ENCODE results near the gene CACNA1G. TPM values are rescaled to one million over a fixed set of nuclear protein-coding genes. Genes with fewer than 3 reads are reported as not detected.

Gene CACNA1G
- total RNA-seq, 1 donor from 2014 or later = 1.6 TPM

DNA sequence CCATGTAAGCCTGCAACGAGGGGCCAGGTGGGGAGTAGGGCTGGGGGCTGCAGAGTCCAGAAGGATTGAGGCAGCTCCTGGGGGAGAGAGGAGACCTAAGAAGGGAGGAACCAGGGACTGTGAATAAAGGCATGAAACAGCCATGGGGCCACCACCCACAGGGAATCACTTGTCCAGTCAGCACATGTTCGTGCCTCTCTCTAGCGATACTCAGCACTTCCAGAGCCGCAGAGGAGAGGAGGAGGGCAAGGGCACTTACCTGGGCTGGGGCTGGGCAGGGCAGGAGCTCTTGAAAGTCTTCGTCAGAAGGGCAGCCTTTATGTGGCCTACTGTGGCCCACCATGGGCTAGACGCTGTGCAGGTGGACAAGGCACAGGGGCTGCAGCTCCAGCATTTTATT lies 24.2 kb downstream of the CACNA1G start:
- Histone ChIP-seq H3K4me3 (no peak overlapping the region), H3K27ac (no peak overlapping the region), H3K4me2 (no peak overlapping the region), H4K20me1 (ENCODE audit: low read depth) (no peaks in the 10 kb centered on the region), H3K27me3 (no peaks in the 10 kb centered on the region), H3F3A (ENCODE audit: low read depth) (peaks cover 7% of the 10 kb centered on the region), H3K4me1 (peaks cover 29% of the 10 kb centered on the region), H2AFZ (replicated peaks) (no peak overlapping the region), H3K36me3 (no peaks in the 10 kb centered on the region), H3K79me2 (ENCODE audit: low read depth) (no peaks in the 10 kb centered on the region), H3K9ac (no peak overlapping the region), H3K9me3 (ENCODE audit: low read depth) (no peaks in the 10 kb centered on the region)
- H3K4me3 Mint-ChIP-seq = no peak overlapping the region
- no peak for DNase-seq (ENCODE audit: low spot score)
- peaks cover 5% of the 10 kb centered on the region for H3K27me3 Mint-ChIP-seq (ENCODE audit: insufficient read depth, low read depth)
- no peaks in the 10 kb centered on the region for H3K9me3 Mint-ChIP-seq
- TF ChIP-seq, protein P1, sequence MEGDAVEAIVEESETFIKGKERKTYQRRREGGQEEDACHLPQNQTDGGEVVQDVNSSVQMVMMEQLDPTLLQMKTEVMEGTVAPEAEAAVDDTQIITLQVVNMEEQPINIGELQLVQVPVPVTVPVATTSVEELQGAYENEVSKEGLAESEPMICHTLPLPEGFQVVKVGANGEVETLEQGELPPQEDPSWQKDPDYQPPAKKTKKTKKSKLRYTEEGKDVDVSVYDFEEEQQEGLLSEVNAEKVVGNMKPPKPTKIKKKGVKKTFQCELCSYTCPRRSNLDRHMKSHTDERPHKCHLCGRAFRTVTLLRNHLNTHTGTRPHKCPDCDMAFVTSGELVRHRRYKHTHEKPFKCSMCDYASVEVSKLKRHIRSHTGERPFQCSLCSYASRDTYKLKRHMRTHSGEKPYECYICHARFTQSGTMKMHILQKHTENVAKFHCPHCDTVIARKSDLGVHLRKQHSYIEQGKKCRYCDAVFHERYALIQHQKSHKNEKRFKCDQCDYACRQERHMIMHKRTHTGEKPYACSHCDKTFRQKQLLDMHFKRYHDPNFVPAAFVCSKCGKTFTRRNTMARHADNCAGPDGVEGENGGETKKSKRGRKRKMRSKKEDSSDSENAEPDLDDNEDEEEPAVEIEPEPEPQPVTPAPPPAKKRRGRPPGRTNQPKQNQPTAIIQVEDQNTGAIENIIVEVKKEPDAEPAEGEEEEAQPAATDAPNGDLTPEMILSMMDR (IDR thresholded peaks at IDR 0.05) = no peak
- no peak for TF ChIP-seq EZH2 (IDR thresholded peaks at IDR 0.05)
- no peak for TF ChIP-seq EZH2phosphoT487 (IDR thresholded peaks at IDR 0.05)
- peaks cover 4% of the 10 kb centered on the region for H3K36me3 Mint-ChIP-seq
- H3K4me1 Mint-ChIP-seq = peaks cover 61% of the 10 kb centered on the region
- H3K27ac Mint-ChIP-seq = peak overlapping the region; percentile 62

DNA sequence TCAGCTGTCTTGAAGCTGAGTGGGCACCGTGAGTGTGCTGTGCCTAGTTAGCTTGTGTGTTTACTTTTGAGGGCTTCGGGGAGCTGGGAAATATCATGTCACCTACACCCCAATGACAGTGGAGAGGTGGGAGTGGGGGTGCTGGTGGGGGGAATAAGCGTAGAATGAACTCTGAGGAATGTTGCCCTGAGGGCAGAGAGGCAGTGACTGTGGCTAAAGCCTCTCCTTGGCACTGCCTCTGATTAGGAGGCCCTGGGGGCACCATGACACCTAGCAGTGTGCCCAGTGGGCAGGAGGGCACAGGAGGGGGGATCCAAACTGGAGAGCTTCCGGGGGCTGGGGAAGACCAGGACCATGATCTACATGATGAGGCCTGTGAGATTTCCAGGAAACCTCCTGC lies 24.8 kb downstream of the CACNA1G start:
- peaks cover 62% of the 10 kb centered on the region for H3K4me1 Mint-ChIP-seq
- TF ChIP-seq, protein P1 (IDR thresholded peaks at IDR 0.05) = no peak
- TF ChIP-seq EZH2 (IDR thresholded peaks at IDR 0.05) (no peak), EZH2phosphoT487 (IDR thresholded peaks at IDR 0.05) (no peak)
- peaks cover 5% of the 10 kb centered on the region for H3K27me3 Mint-ChIP-seq (ENCODE audit: insufficient read depth, low read depth)

DNA sequence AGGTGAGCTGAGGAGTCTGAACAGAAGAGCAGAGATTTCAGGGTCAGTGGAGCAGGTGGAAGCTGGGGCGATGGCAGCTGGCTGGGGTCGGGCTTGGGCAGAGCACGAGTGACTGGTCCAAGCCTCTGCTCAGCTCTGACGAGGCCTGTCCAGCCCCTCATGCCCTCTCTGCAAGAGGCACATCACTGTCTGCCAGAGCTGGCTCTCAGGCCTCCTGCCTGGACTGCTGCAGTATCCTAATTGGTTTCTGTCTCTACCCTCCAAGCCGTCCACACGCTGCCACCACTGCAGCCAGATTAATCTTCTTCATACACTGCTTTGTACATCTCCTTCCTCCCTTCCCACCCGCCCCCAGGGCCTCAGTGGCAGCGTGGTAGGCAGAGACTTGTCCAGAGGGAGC lies 25.4 kb downstream of the CACNA1G start:
- Histone ChIP-seq H3K4me1 (peaks cover 22% of the 10 kb centered on the region), H2AFZ (replicated peaks) (no peak overlapping the region), H4K20me1 (ENCODE audit: low read depth) (no peaks in the 10 kb centered on the region), H3K36me3 (no peaks in the 10 kb centered on the region), H3K9ac (no peak overlapping the region), H3K79me2 (ENCODE audit: low read depth) (no peaks in the 10 kb centered on the region), H3F3A (ENCODE audit: low read depth) (peaks cover 7% of the 10 kb centered on the region), H3K27me3 (no peaks in the 10 kb centered on the region), H3K9me3 (ENCODE audit: low read depth) (no peaks in the 10 kb centered on the region), H3K4me3 (no peak overlapping the region), H3K4me2 (peak overlapping the region; percentile 13), H3K27ac (no peak overlapping the region)
- Mint-ChIP-seq H3K36me3 (peaks cover 4% of the 10 kb centered on the region), H3K9me3 (no peaks in the 10 kb centered on the region), H3K27ac (peak overlapping the region; percentile 92), H3K4me3 (peak overlapping the region; percentile 68), H3K27me3 (ENCODE audit: insufficient read depth, low read depth) (peaks cover 5% of the 10 kb centered on the region), H3K4me1 (peaks cover 61% of the 10 kb centered on the region)
- TF ChIP-seq, protein P1 (IDR thresholded peaks at IDR 0.05) = no peak
- no peak for TF ChIP-seq EZH2 (IDR thresholded peaks at IDR 0.05)
- no peak for TF ChIP-seq EZH2phosphoT487 (IDR thresholded peaks at IDR 0.05)
- DNase-seq (ENCODE audit: low spot score) = no peak

More for the DNA sequence above, 24.8 kb downstream of the CACNA1G start:
- Histone ChIP-seq H3K9me3 (ENCODE audit: low read depth) (no peaks in the 10 kb centered on the region), H3F3A (ENCODE audit: low read depth) (peaks cover 7% of the 10 kb centered on the region), H3K9ac (no peak overlapping the region), H3K4me3 (no peak overlapping the region), H3K79me2 (ENCODE audit: low read depth) (no peaks in the 10 kb centered on the region), H3K4me1 (peaks cover 27% of the 10 kb centered on the region), H3K27me3 (no peaks in the 10 kb centered on the region), H3K36me3 (no peaks in the 10 kb centered on the region), H3K27ac (no peak overlapping the region), H3K4me2 (no peak overlapping the region), H2AFZ (replicated peaks) (no peak overlapping the region), H4K20me1 (ENCODE audit: low read depth) (no peaks in the 10 kb centered on the region)
- H3K27ac Mint-ChIP-seq = peak overlapping the region; percentile 14
- H3K4me3 Mint-ChIP-seq = no peak overlapping the region
- DNase-seq (ENCODE audit: low spot score) = no peak
- peaks cover 4% of the 10 kb centered on the region for H3K36me3 Mint-ChIP-seq
- H3K9me3 Mint-ChIP-seq = no peaks in the 10 kb centered on the region
